H1 (cell line): ENCODE results near the gene TNS4. TPM values are rescaled to one million over a fixed set of nuclear protein-coding genes. Genes with fewer than 3 reads are reported as not detected.

Experiments used
- GTF2F1 ChIP-seq: IDR thresholded peaks from 2 replicates; pipeline ENCODE4 v1.6.1; 2012; ENCODE audit warnings: low read depth, low read length, improper control_type of control experiment, borderline replicate concordance
- POU5F1 ChIP-seq: IDR thresholded peaks from 2 replicates; pipeline ENCODE4 v1.6.1; 2011; ENCODE audit warnings: low read depth, mild to moderate bottlenecking, low read length, moderate library complexity
- SP1 ChIP-seq: IDR thresholded peaks from 2 replicates; pipeline ENCODE4 v1.6.1; 2011; ENCODE audit warnings: low read depth, low read length
- SP4 ChIP-seq: IDR thresholded peaks from 2 replicates; pipeline ENCODE4 v1.6.1; 2012; ENCODE audit warnings: low read length, inconsistent platforms
- TAF7 ChIP-seq: optimal IDR thresholded peaks from 2 replicates; pipeline ENCODE3; 2011; ENCODE audit warnings: low read depth, mild to moderate bottlenecking, inconsistent platforms, low read length, moderate library complexity, borderline replicate concordance
- polyA plus RNA-seq, 7 experiments: library from polyadenylated mRNA; depleted of rRNA in 3 of 7; stranded (reverse) in 5 of 7; unstranded in 2 of 7; fragments of >200 nt in 5 of 7; fragments of 200-250 nt in 2 of 7; gene quantifications; 1 replicate in 5 of 7; 2 replicates in 1 of 7; 4 replicates in 1 of 7; pipeline versions ENCODE4 v1.2.1 to v1.2.3, GENCODE V29; 2011 to 2013; ENCODE audit warnings: missing spikeins in 2 of 7, mixed read lengths in 2 of 7
- total RNA-seq: library from RNA; stranded (reverse); fragmentation: NEBNext Ultra II Directional; extraction: Animal tissue kit (Norgen Biotek cat#: 25700); gene quantifications from 2 replicates; pipeline ENCODE4 v1.2.1, GENCODE V29; 2021
- TF ChIP-seq, protein P1 (sequence below): IDR thresholded peaks from 2 replicates; pipeline ENCODE4 v1.6.1; 2011; ENCODE audit warnings: low read length, improper control_type of control experiment

Gene TNS4
- total and polyA plus RNA-seq, 2 of the 8 experiments (the other 6 are each of a cell fraction or from before 2014, with no cell fraction given), result 0.20 to 0.21 TPM

DNA sequence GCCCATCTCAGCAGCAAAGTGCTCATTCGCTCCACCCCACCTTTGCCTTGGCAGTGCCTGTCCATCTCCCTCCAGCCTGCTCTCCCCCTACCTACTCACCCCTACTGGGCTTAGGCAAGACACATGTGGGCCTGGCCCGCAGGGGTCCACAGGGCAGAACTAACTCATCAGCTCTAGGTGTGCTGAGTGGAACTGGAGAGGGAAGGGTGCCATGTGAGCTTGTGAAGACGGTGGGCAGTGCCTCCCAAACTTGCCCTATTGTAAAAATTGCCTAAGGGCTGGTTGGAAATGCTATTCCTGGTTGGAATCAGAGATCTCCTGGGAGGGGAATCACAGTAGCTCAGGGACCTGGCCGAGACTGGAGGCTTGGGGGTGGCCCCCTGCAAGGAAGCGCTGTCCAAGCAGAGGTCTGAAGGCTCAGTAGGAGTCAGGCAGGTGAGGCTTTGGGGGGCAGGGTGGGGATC, 29.1 kb upstream of the TNS4 start (continued):
- TF ChIP-seq POU5F1 (no peak), GTF2F1 (no peak), SP4 (no peak), SP1 (no peak), TAF7 (no peak)
- TF ChIP-seq, protein P1, sequence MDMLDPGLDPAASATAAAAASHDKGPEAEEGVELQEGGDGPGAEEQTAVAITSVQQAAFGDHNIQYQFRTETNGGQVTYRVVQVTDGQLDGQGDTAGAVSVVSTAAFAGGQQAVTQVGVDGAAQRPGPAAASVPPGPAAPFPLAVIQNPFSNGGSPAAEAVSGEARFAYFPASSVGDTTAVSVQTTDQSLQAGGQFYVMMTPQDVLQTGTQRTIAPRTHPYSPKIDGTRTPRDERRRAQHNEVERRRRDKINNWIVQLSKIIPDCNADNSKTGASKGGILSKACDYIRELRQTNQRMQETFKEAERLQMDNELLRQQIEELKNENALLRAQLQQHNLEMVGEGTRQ, result no peak
